ENCODE data around the gene GRIK2.

- TF ChIP-seq CTCF (IDR thresholded peaks at IDR 0.05): no peak
- no peak for TF ChIP-seq POLR2A (IDR thresholded peaks at IDR 0.05)
Observed at GRCh38 chr6:101845621-101846020, 452.1 kb downstream of the GRIK2 start.

All from heart left ventricle (tissue), 13 donors.